Large intestine (tissue), 3 donors: ENCODE measurements around the gene TJP1. TPM values are rescaled to one million over a fixed set of nuclear protein-coding genes. Genes with fewer than 3 reads are reported as not detected.
"Not testable (repeated sequence)": the region's sequence is repeated elsewhere in the genome, so short reads cannot be mapped to it uniquely, and the experiment has no call there.

Experiments used
- DNase-seq, 2 donors: peaks; one replicate each; pipeline versions ENCODE4 v3.0.0 to v3.0.0-alpha.2; 2013
- H3K27ac ChIP-seq: one replicate; pipeline ENCODE4 v1.5.1; 2013; ENCODE audit warnings: low read length
- H3K27me3 ChIP-seq: 2 replicates; pipeline ENCODE4 v1.6.1; 2013; ENCODE audit warnings: low read length; ENCODE audit not compliant: control insufficient read depth, insufficient read depth
- H3K36me3 ChIP-seq: 2 replicates; pipeline ENCODE4 v1.6.1; 2013; ENCODE audit warnings: low read length; ENCODE audit not compliant: control insufficient read depth, insufficient read depth
- H3K4me1 ChIP-seq: one replicate; pipeline ENCODE4 v1.6.1; 2013; ENCODE audit warnings: low read length; ENCODE audit not compliant: control insufficient read depth, insufficient read depth
- H3K4me3 ChIP-seq: one replicate; pipeline ENCODE4 v1.5.1; 2013; ENCODE audit warnings: low read length
- H3K9me3 ChIP-seq: one replicate; pipeline ENCODE4 v1.6.1; 2013; ENCODE audit warnings: mild to moderate bottlenecking, low read depth, low read length, moderate library complexity; ENCODE audit not compliant: control insufficient read depth
- WGBS: methylation state at CpG from one replicate; pipeline ENCODE4 v1.1.5; 2013; ENCODE audit warnings: low lambda C conversion rate; ENCODE audit not compliant: insufficient coverage; 5-methylcytosine and 5-hydroxymethylcytosine counted together
- polyA plus RNA-seq: library from polyadenylated mRNA; unstranded; fragments of 120-200 nt; gene quantifications from one replicate; pipeline ENCODE4 v1.2.1, GENCODE V29; 2013

TJP1 gene
- polyA plus RNA-seq, 1 donor, result 62.9 TPM

GRCh38 chr15:29820394-29821154 is 1.7 kb downstream of the TJP1 start:
- H3K36me3 ChIP-seq, result no peaks in the 10 kb centered on the region
- DNase-seq, result peak in 1 of 2 donors; percentile 51
- no peaks in the 10 kb centered on the region for H3K27me3 ChIP-seq
- H3K4me3 ChIP-seq, result peak overlapping the region; percentile 79
- peaks cover 7% of the 10 kb centered on the region for H3K4me1 ChIP-seq
- peak overlapping the region; percentile 97 for H3K27ac ChIP-seq
- no peaks in the 10 kb centered on the region for H3K9me3 ChIP-seq
- WGBS, result 0% methylated on average over 1 of the region's 9 CpGs

DNA sequence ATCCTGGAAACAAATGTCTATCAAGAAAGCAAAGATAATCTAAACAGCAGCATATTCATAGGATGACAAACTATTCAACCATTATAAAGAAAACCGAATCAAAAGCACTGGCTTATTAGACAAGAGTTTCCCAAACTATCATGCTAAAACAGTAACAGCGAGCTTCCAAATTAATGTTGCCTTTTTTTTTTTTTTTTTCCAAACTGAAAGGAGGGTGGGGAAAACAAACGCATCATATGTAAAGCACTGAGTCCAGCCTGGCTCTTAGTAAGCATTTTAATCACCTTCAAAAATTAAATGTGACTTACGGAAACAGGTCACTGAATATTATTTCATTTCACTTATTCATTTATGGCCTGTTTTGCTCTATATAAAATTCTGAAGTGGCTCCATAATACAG is 2.3 kb downstream of the TJP1 start:
- Histone ChIP-seq H3K27me3 (no peaks in the 10 kb centered on the region), H3K4me1 (peaks cover 13% of the 10 kb centered on the region), H3K9me3 (no peaks in the 10 kb centered on the region), H3K4me3 (peak overlapping the region; percentile 79), H3K27ac (peak overlapping the region; percentile 97), H3K36me3 (no peaks in the 10 kb centered on the region)
- 64% methylated on average over 3 of the region's 4 CpGs for WGBS
- DNase-seq, result no peak

DNA sequence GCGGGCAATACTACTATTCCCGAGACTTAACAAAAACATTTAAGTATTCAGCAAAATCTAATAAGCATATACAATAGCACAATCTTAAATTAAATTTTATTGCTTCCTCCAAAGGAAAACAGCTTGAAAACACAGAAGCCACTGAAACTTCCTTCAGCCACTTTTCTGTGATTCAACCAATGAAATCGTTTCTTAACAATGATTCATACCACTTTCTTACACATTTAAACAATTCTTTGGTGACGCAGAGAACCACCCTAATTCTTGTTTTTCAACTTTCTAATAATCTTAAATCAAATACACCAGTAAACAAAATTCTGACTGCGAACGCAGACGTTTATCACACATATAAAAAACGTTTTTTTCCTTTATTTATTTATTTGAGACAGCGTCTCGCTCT is 4.1 kb downstream of the TJP1 start:
- DNase-seq, result no peak
- Histone ChIP-seq H3K27me3 (no peaks in the 10 kb centered on the region), H3K27ac (no peak overlapping the region), H3K9me3 (no peaks in the 10 kb centered on the region), H3K36me3 (no peaks in the 10 kb centered on the region), H3K4me1 (peaks cover 13% of the 10 kb centered on the region), H3K4me3 (no peak overlapping the region)
- 97% methylated on average over 5 of the region's 10 CpGs for WGBS

DNA sequence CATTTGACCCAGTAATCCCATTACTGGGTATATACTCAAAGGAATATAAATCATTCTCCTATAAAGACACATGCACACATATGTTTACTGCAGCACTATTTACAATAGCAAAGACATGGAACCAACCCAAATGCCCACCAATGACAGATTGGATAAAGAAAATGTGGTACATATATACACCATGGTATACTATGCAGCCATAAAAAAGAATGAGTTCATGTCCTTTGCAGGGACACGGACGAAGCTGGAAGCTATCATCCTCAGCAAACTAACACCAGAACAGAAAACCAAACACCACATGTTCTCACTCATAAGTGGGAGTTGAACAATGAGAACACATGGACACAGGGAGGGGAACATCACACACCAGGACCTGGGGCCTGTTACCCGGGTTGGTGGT is 4.8 kb downstream of the TJP1 start:
- no CpG with 5 or more reads among the region's 3 CpGs for WGBS
- not testable (repeated sequence) for H3K27me3 ChIP-seq, DNase-seq, H3K9me3 ChIP-seq, H3K27ac ChIP-seq, H3K36me3 ChIP-seq, H3K4me3 ChIP-seq
- H3K4me1 ChIP-seq, result peaks cover 10% of the 10 kb centered on the region

GRCh38 chr15:29815000-29815710 is 7.1 kb downstream of the TJP1 start:
- 39% methylated on average over 3 of the region's 3 CpGs for WGBS

GRCh38 chr15:29813009-29813408 is 9.3 kb downstream of the TJP1 start:
- no peaks in the 10 kb centered on the region for H3K36me3 ChIP-seq
- no peak for DNase-seq
- no peaks in the 10 kb centered on the region for H3K9me3 ChIP-seq
- H3K4me3 ChIP-seq, result no peak overlapping the region
- no peak overlapping the region for H3K27ac ChIP-seq
- H3K27me3 ChIP-seq, result no peaks in the 10 kb centered on the region
- peaks cover 10% of the 10 kb centered on the region for H3K4me1 ChIP-seq

More at GRCh38 chr15:29815000-29815710, 7.1 kb downstream of the TJP1 start:
- peak; percentile 48 to 69 for DNase-seq
- H3K9me3 ChIP-seq, result no peaks in the 10 kb centered on the region
- no peaks in the 10 kb centered on the region for H3K36me3 ChIP-seq
- H3K27me3 ChIP-seq, result no peaks in the 10 kb centered on the region
- H3K27ac ChIP-seq, result peak overlapping the region; percentile 51
- H3K4me1 ChIP-seq, result peaks cover 10% of the 10 kb centered on the region
- no peak overlapping the region for H3K4me3 ChIP-seq

- Histone ChIP-seq H3K9me3 (no peaks in the 10 kb centered on the region), H3K36me3 (no peaks in the 10 kb centered on the region), H3K27me3 (no peaks in the 10 kb centered on the region), H3K4me1 (peaks cover 10% of the 10 kb centered on the region), H3K27ac (no peak overlapping the region), H3K4me3 (no peak overlapping the region)
- DNase-seq, result no peak
- 60% methylated on average over 1 of the region's 2 CpGs for WGBS
These were observed 9.9 kb downstream of the TJP1 start for GRCh38 chr15:29812384-29812694.

GRCh38 chr15:29811691-29812383 is 10.4 kb downstream of the TJP1 start:
- Histone ChIP-seq H3K4me3 (no peak overlapping the region), H3K9me3 (no peaks in the 10 kb centered on the region), H3K27me3 (no peaks in the 10 kb centered on the region), H3K4me1 (peaks cover 10% of the 10 kb centered on the region), H3K27ac (no peak overlapping the region), H3K36me3 (no peaks in the 10 kb centered on the region)
- no CpG with 5 or more reads among the region's 2 CpGs for WGBS
- DNase-seq, result no peak

GRCh38 chr15:29805708-29806104 is 16.6 kb downstream of the TJP1 start:
- Histone ChIP-seq H3K4me3 (no peak overlapping the region), H3K27me3 (no peaks in the 10 kb centered on the region), H3K27ac (no peak overlapping the region), H3K36me3 (no peaks in the 10 kb centered on the region), H3K9me3 (no peaks in the 10 kb centered on the region), H3K4me1 (peaks cover 4% of the 10 kb centered on the region)
- no peak for DNase-seq
- 85% methylated on average over 3 of the region's 4 CpGs for WGBS

- DNase-seq, result no peak
- H3K27me3 ChIP-seq, result no peaks in the 10 kb centered on the region
- no peak overlapping the region for H3K27ac ChIP-seq
- H3K4me1 ChIP-seq, result peaks cover 4% of the 10 kb centered on the region
- H3K36me3 ChIP-seq, result no peaks in the 10 kb centered on the region
- no peak overlapping the region for H3K4me3 ChIP-seq
- no peaks in the 10 kb centered on the region for H3K9me3 ChIP-seq
- no CpG with 5 or more reads among the region's 1 CpG for WGBS
These were observed 17.1 kb downstream of the TJP1 start for GRCh38 chr15:29805043-29805707.
